HEK293 (cell line): Measurements from ENCODE around the gene CCNI.

ENCODE experiments used
- MZF1 ChIP-seq: fragments of 450-650 bp; formaldehyde crosslinking; IDR thresholded peaks from 2 replicates; pipeline ENCODE4 v1.5.1; 2017; ENCODE audit warnings: missing biosample characterization, missing genetic modification characterization, borderline replicate concordance
- SP2 ChIP-seq: fragments of 450-650 bp; formaldehyde crosslinking; IDR thresholded peaks from 2 replicates; pipeline ENCODE4 v1.5.1; 2016; ENCODE audit warnings: missing biosample characterization, missing genetic modification characterization
- YY1 ChIP-seq: fragments of 450-650 bp; formaldehyde crosslinking; IDR thresholded peaks from 2 replicates; pipeline ENCODE4 v1.5.1; 2018; ENCODE audit warnings: missing biosample characterization, missing genetic modification characterization
- ZBTB7A ChIP-seq: fragments of 450-650 bp; formaldehyde crosslinking; IDR thresholded peaks from 2 replicates; pipeline ENCODE4 v1.5.1; 2016; ENCODE audit warnings: low read depth, missing biosample characterization, missing genetic modification characterization
- ZNF202 ChIP-seq: fragments of 450-650 bp; formaldehyde crosslinking; IDR thresholded peaks from 2 replicates; pipeline ENCODE4 v1.5.1; 2016; ENCODE audit warnings: missing biosample characterization, missing genetic modification characterization, borderline replicate concordance
- ZNF274 ChIP-seq, 2 experiments: fragments of 200-500 bp in 1 of 2; fragments of 450-650 bp in 1 of 2; sonication (Bioruptor generic) in 1 of 2; formaldehyde crosslinking in 1 of 2; IDR thresholded peaks; 2 replicates each; pipeline versions ENCODE4 v1.5.1 to v1.6.1; 2014 to 2016; ENCODE audit warnings: borderline replicate concordance in 1 of 2, inconsistent platforms in 1 of 2, low read length in 1 of 2, missing biosample characterization in 1 of 2, missing genetic modification characterization in 1 of 2
- ZNF292 ChIP-seq: fragments of 450-650 bp; formaldehyde crosslinking; IDR thresholded peaks from 2 replicates; pipeline ENCODE4 v1.5.1; 2016; ENCODE audit warnings: low read depth, missing biosample characterization, missing genetic modification characterization, borderline replicate concordance
- ZNF658 ChIP-seq: fragments of 450-650 bp; formaldehyde crosslinking; IDR thresholded peaks from 2 replicates; pipeline ENCODE4; 2016; ENCODE audit warnings: missing biosample characterization, missing genetic modification characterization
- ZNF670 ChIP-seq: fragments of 450-650 bp; formaldehyde crosslinking; IDR thresholded peaks from 2 replicates; pipeline ENCODE4 v1.5.1; 2016; ENCODE audit warnings: missing biosample characterization, missing genetic modification characterization, low read depth
- TF ChIP-seq, protein P1 (sequence below): fragments of 450-650 bp; formaldehyde crosslinking; IDR thresholded peaks from 2 replicates; pipeline ENCODE4 v1.5.1; 2016; ENCODE audit warnings: missing biosample characterization, missing genetic modification characterization
- TF ChIP-seq, protein P2 (sequence below): fragments of 450-650 bp; formaldehyde crosslinking; IDR thresholded peaks from 2 replicates; pipeline ENCODE4 v1.5.1; 2016; ENCODE audit warnings: missing biosample characterization, missing genetic modification characterization, borderline replicate concordance
- TF ChIP-seq, protein P3 (sequence below): fragments of 450-650 bp; formaldehyde crosslinking; IDR thresholded peaks from 2 replicates; pipeline ENCODE4 v1.5.1; 2016; ENCODE audit warnings: missing biosample characterization, missing genetic modification characterization

DNA sequence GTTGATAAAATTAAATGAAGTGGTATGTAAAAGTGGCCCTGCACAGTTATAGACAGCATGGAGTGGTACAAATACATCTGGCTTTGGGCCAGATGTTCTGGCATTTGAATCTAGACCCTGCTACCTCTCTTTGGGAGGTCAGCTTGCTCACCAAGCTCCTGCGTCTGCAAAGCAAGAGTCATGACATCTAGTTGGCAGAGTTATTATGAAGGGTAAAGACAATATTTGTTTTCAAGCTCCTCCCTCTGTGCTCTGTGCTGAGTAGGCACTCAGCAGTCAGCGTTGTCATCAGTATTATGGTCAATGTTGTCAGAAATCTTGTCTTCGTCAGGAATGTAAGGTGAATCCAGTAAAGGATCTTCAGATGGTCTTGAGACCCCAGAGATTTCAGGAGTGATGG, 55.8 kb downstream of the CCNI start:
- TF ChIP-seq, protein P1, sequence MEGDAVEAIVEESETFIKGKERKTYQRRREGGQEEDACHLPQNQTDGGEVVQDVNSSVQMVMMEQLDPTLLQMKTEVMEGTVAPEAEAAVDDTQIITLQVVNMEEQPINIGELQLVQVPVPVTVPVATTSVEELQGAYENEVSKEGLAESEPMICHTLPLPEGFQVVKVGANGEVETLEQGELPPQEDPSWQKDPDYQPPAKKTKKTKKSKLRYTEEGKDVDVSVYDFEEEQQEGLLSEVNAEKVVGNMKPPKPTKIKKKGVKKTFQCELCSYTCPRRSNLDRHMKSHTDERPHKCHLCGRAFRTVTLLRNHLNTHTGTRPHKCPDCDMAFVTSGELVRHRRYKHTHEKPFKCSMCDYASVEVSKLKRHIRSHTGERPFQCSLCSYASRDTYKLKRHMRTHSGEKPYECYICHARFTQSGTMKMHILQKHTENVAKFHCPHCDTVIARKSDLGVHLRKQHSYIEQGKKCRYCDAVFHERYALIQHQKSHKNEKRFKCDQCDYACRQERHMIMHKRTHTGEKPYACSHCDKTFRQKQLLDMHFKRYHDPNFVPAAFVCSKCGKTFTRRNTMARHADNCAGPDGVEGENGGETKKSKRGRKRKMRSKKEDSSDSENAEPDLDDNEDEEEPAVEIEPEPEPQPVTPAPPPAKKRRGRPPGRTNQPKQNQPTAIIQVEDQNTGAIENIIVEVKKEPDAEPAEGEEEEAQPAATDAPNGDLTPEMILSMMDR (tag by site-specific recombination) = no peak
- TF ChIP-seq, protein P2, sequence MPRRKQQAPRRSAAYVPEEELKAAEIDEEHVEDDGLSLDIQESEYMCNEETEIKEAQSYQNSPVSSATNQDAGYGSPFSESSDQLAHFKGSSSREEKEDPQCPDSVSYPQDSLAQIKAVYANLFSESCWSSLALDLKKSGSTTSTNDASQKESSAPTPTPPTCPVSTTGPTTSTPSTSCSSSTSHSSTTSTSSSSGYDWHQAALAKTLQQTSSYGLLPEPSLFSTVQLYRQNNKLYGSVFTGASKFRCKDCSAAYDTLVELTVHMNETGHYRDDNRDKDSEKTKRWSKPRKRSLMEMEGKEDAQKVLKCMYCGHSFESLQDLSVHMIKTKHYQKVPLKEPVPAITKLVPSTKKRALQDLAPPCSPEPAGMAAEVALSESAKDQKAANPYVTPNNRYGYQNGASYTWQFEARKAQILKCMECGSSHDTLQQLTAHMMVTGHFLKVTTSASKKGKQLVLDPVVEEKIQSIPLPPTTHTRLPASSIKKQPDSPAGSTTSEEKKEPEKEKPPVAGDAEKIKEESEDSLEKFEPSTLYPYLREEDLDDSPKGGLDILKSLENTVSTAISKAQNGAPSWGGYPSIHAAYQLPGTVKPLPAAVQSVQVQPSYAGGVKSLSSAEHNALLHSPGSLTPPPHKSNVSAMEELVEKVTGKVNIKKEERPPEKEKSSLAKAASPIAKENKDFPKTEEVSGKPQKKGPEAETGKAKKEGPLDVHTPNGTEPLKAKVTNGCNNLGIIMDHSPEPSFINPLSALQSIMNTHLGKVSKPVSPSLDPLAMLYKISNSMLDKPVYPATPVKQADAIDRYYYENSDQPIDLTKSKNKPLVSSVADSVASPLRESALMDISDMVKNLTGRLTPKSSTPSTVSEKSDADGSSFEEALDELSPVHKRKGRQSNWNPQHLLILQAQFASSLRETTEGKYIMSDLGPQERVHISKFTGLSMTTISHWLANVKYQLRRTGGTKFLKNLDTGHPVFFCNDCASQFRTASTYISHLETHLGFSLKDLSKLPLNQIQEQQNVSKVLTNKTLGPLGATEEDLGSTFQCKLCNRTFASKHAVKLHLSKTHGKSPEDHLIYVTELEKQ (tag by site-specific recombination) = no peak
- TF ChIP-seq SP2 = no peak
- no peak for TF ChIP-seq ZBTB7A (tag by site-specific recombination)
- no peak for TF ChIP-seq ZNF292 (tag by site-specific recombination)
- TF ChIP-seq ZNF202 (tag by site-specific recombination) = no peak
- TF ChIP-seq, protein P3, sequence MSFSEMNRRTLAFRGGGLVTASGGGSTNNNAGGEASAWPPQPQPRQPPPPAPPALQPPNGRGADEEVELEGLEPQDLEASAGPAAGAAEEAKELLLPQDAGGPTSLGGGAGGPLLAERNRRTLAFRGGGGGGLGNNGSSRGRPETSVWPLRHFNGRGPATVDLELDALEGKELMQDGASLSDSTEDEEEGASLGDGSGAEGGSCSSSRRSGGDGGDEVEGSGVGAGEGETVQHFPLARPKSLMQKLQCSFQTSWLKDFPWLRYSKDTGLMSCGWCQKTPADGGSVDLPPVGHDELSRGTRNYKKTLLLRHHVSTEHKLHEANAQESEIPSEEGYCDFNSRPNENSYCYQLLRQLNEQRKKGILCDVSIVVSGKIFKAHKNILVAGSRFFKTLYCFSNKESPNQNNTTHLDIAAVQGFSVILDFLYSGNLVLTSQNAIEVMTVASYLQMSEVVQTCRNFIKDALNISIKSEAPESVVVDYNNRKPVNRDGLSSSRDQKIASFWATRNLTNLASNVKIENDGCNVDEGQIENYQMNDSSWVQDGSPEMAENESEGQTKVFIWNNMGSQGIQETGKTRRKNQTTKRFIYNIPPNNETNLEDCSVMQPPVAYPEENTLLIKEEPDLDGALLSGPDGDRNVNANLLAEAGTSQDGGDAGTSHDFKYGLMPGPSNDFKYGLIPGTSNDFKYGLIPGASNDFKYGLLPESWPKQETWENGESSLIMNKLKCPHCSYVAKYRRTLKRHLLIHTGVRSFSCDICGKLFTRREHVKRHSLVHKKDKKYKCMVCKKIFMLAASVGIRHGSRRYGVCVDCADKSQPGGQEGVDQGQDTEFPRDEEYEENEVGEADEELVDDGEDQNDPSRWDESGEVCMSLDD = no peak
- TF ChIP-seq YY1 (tag by site-specific recombination) = no peak
- no peak for TF ChIP-seq MZF1 (tag by site-specific recombination)
- no peak for TF ChIP-seq ZNF658 (tag by site-specific recombination)
- TF ChIP-seq ZNF274 (IDR thresholded peaks at IDR 0.05; ENCODE audit: low read length) = no peak
- no peak for TF ChIP-seq ZNF274 (tag by site-specific recombination; IDR thresholded peaks at IDR 0.05; ENCODE audit: borderline replicate concordance)
- TF ChIP-seq ZNF670 (tag by site-specific recombination) = no peak
